ENCODE data around the gene SIL1. TPM values are rescaled to one million over a fixed set of nuclear protein-coding genes. Genes with fewer than 3 reads are reported as not detected.

The SIL1 gene
- total RNA-seq, 1 donor from 2014 or later: 29.9 TPM

- Histone ChIP-seq H3K36me3 (ENCODE audit: control insufficient read depth, insufficient read depth, low read length) (no peaks in the 10 kb centered on the region), H3K27me3 (ENCODE audit: control insufficient read depth, insufficient read depth, low read length) (no peaks in the 10 kb centered on the region), H3K4me3 (ENCODE audit: low read depth, low read length) (no peak overlapping the region)
- no peak for TF ChIP-seq CTCF (IDR thresholded peaks at IDR 0.05; ENCODE audit: insufficient read depth, low read length, poor library complexity, severe bottlenecking)
- no peak for DNase-seq (ENCODE audit: low read depth)
Observed at GRCh38 chr5:138950421-138951031, 247.6 kb downstream of the SIL1 start.

GRCh38 chr5:138949988-138950387, 248.2 kb downstream of the SIL1 start:
- H3K4me3 ChIP-seq (ENCODE audit: low read depth, low read length): no peak overlapping the region
- no peaks in the 10 kb centered on the region for H3K36me3 ChIP-seq (ENCODE audit: control insufficient read depth, insufficient read depth, low read length)
- no peak for TF ChIP-seq CTCF (IDR thresholded peaks at IDR 0.05; ENCODE audit: insufficient read depth, low read length, poor library complexity, severe bottlenecking)
- H3K27me3 ChIP-seq (ENCODE audit: control insufficient read depth, insufficient read depth, low read length): no peaks in the 10 kb centered on the region
- no peak for DNase-seq (ENCODE audit: low read depth)

GRCh38 chr5:138949223-138949574, 249.0 kb downstream of the SIL1 start:
- Histone ChIP-seq H3K4me3 (ENCODE audit: low read depth, low read length) (no peak overlapping the region), H3K36me3 (ENCODE audit: control insufficient read depth, insufficient read depth, low read length) (no peaks in the 10 kb centered on the region), H3K27me3 (ENCODE audit: control insufficient read depth, insufficient read depth, low read length) (no peaks in the 10 kb centered on the region)
- DNase-seq (ENCODE audit: low read depth): no peak
- TF ChIP-seq CTCF (IDR thresholded peaks at IDR 0.05; ENCODE audit: insufficient read depth, low read length, poor library complexity, severe bottlenecking): no peak

- no peak overlapping the region for H3K4me3 ChIP-seq (ENCODE audit: low read depth, low read length)
Observed at GRCh38 chr5:138948471-138949222, 249.5 kb downstream of the SIL1 start.

GRCh38 chr5:138947780-138948179, 250.4 kb downstream of the SIL1 start:
- Histone ChIP-seq H3K36me3 (ENCODE audit: control insufficient read depth, insufficient read depth, low read length) (no peaks in the 10 kb centered on the region), H3K27me3 (ENCODE audit: control insufficient read depth, insufficient read depth, low read length) (no peaks in the 10 kb centered on the region), H3K4me3 (ENCODE audit: low read depth, low read length) (no peak overlapping the region)
- no peak for DNase-seq (ENCODE audit: low read depth)
- TF ChIP-seq CTCF (IDR thresholded peaks at IDR 0.05; ENCODE audit: insufficient read depth, low read length, poor library complexity, severe bottlenecking): no peak

More at GRCh38 chr5:138948471-138949222, 249.5 kb downstream of the SIL1 start:
- no peaks in the 10 kb centered on the region for H3K27me3 ChIP-seq (ENCODE audit: control insufficient read depth, insufficient read depth, low read length)
- no peak for DNase-seq (ENCODE audit: low read depth)
- TF ChIP-seq CTCF (IDR thresholded peaks at IDR 0.05; ENCODE audit: insufficient read depth, low read length, poor library complexity, severe bottlenecking): no peak
- H3K36me3 ChIP-seq (ENCODE audit: control insufficient read depth, insufficient read depth, low read length): no peaks in the 10 kb centered on the region
